OCI-LY3 (cell line): ENCODE measurements around the gene CDC42BPA.

ENCODE experiments used
- H2AFZ ChIP-seq: fragments of 200-600, 300-600 bp; shearing (Covaris generic); 2 replicates; pipeline ENCODE4 v1.6.0; 2014; ENCODE audit warnings: antibody characterized with exemption, low read depth, low read length
- H3K27ac ChIP-seq: fragments of 200-600, 300-600 bp; sonication (generic); 2 replicates; pipeline ENCODE4 v1.5.1; 2014; ENCODE audit warnings: mild to moderate bottlenecking, low read length, moderate library complexity, mixed read lengths
- H3K27me3 ChIP-seq: fragments of 200-600, 300-600 bp; sonication (generic); 2 replicates; pipeline ENCODE4 v1.6.1; 2014; ENCODE audit warnings: low read depth, low read length, mixed read lengths
- H3K36me3 ChIP-seq: fragments of 200-600, 300-600 bp; sonication (generic); replicated peaks from 2 replicates; pipeline ENCODE3; 2014; ENCODE audit warnings: low read depth, low read length, mixed read lengths
- H3K4me1 ChIP-seq: fragments of 300-600, 200-600 bp; sonication (generic); 2 replicates; pipeline ENCODE4 v1.6.1; 2014; ENCODE audit warnings: low read length, mixed read lengths
- H3K4me2 ChIP-seq: fragments of 200-600, 300-600 bp; sonication (generic); 2 replicates; pipeline ENCODE4 v1.6.1; 2014; ENCODE audit warnings: low read length, mixed read lengths
- H3K4me3 ChIP-seq: fragments of 300-600, 200-600 bp; sonication (generic); 2 replicates; pipeline ENCODE4 v1.5.1; 2014; ENCODE audit warnings: antibody characterized with exemption, mild to moderate bottlenecking, low read length, moderate library complexity
- H3K79me2 ChIP-seq: fragments of 300-600, 200-600 bp; shearing (Covaris generic); 2 replicates; pipeline ENCODE4 v1.6.1; 2014; ENCODE audit warnings: mild to moderate bottlenecking, low read length, mixed read lengths
- H3K9ac ChIP-seq: fragments of 300-600, 200-600 bp; shearing (Covaris generic); 2 replicates; pipeline ENCODE4 v1.6.0; 2014; ENCODE audit warnings: mild to moderate bottlenecking, low read length, moderate library complexity
- H3K9me3 ChIP-seq: fragments of 200-600, 300-600 bp; shearing (Covaris generic); 2 replicates; pipeline ENCODE4 v1.6.1; 2014; ENCODE audit warnings: low read length, mixed read lengths; ENCODE audit not compliant: insufficient read depth
- H4K20me1 ChIP-seq: fragments of 200-600, 300-600 bp; sonication (generic); 2 replicates; pipeline ENCODE4 v1.6.1; 2016; ENCODE audit warnings: low read length, mixed read lengths; ENCODE audit not compliant: insufficient read depth
- EZH2phosphoT487 ChIP-seq: fragments of 200-600 bp; shearing (Covaris generic); IDR thresholded peaks from 2 replicates; pipeline ENCODE4 v1.6.1; 2018; ENCODE audit warnings: antibody characterized with exemption, mixed run types, low read depth
- TF ChIP-seq, protein P1 (sequence below): fragments of 200-600, 300-600 bp; sonication (generic); IDR thresholded peaks from 2 replicates; pipeline ENCODE4 v1.5.1; 2014; ENCODE audit warnings: antibody characterized with exemption, low read length, low read depth

Gene CDC42BPA

DNA sequence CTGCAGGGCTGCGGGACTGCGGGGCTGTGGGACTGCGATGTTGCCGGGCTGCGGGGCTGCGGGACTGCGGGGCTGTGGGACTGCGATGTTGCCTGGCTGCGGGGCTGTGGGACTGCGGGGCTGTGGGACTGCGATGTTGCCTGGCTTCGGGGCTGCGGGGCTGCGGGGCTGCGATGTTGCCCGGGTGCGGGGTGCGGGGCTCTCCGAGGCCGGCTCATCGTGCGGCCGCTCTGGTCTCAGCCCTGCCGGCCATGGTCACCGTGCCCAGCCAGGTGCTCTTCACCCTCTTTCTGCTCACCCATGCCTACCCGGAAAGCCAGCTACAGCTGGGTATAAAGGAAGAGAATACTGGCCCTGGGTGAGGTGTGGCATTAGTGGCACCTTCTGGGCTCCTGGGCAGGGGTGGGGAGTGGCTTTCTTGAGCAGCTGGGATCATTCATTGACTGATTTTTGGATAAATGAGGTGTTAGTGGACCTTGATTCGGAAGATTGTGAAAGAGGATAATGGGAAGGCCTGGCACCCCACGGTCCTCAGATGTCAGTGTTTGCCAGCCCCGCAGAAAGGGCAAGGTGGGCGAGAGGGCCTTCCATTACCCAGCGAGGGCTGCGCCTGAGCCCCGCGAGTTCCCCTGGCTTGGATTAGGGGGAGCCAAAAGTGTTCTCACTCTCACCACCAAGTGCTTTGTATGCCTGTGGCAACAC is 341.9 kb downstream of the CDC42BPA start:
- H3K9ac ChIP-seq: no peak overlapping the region
- no peak for TF ChIP-seq EZH2phosphoT487
- TF ChIP-seq, protein P1, sequence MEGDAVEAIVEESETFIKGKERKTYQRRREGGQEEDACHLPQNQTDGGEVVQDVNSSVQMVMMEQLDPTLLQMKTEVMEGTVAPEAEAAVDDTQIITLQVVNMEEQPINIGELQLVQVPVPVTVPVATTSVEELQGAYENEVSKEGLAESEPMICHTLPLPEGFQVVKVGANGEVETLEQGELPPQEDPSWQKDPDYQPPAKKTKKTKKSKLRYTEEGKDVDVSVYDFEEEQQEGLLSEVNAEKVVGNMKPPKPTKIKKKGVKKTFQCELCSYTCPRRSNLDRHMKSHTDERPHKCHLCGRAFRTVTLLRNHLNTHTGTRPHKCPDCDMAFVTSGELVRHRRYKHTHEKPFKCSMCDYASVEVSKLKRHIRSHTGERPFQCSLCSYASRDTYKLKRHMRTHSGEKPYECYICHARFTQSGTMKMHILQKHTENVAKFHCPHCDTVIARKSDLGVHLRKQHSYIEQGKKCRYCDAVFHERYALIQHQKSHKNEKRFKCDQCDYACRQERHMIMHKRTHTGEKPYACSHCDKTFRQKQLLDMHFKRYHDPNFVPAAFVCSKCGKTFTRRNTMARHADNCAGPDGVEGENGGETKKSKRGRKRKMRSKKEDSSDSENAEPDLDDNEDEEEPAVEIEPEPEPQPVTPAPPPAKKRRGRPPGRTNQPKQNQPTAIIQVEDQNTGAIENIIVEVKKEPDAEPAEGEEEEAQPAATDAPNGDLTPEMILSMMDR: no peak
- no peak overlapping the region for H3K27ac ChIP-seq
- H4K20me1 ChIP-seq: 0 out of 2 replicates have a peak, but pooled peaks cover 3% of the 10 kb centered on the region
- no peak overlapping the region for H2AFZ ChIP-seq
- no peaks in the 10 kb centered on the region for H3K27me3 ChIP-seq
- H3K9me3 ChIP-seq: no peaks in the 10 kb centered on the region
- peaks cover 5% of the 10 kb centered on the region for H3K79me2 ChIP-seq
- H3K4me3 ChIP-seq: no peak overlapping the region
- H3K4me2 ChIP-seq: no peak overlapping the region
- no peaks in the 10 kb centered on the region for H3K4me1 ChIP-seq
- peaks cover 12% of the 10 kb centered on the region for H3K36me3 ChIP-seq

DNA sequence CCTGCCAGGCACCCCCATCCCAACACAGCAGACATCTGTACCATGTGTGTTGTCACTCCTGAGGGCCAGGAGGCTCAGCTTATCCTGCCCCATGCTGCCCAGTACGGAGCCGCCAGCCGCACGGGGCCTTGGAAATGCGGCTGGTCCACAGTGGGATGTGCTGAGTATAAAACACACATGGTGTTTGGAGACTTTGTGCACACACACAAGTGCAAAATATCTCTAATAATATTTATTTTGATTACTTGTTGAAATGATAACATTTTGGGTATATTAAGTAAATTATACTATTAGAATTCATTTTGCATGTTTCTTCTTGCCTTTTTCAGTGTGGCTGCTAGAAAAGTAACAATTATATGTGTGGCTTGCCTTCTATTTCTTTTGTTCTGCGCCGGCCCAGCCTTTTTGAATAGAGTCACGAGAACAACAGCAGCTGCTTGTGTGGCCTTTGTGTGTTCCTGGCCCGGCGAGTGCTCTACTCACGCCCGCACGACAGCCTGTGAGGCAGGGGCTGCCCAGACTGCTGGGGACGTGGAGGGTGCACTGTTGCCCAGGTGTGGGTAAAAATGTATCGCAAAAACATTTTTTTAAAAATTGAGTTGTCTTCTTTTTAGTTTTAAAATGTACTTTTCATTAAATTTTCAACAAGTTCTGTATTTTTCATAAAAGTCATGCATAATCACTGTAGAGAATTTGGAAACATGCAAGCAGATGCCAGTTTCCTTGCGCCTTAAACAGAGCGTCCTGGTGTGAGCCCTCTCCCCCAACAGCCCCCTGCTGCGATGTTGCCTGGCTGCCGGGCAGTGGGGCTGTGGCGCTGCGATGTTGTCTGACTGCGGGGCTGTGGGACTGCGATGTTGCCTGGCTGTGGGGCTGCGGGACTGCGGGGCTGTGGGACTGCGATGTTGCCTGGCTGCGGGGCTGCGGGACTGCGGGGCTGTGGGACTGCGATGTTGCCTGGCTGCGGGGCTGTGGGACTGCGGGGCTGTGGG is 342.7 kb downstream of the CDC42BPA start:
- Histone ChIP-seq H2AFZ (no peak overlapping the region), H3K9ac (no peak overlapping the region), H3K27me3 (no peaks in the 10 kb centered on the region), H3K4me3 (no peak overlapping the region), H4K20me1 (0 out of 2 replicates have a peak, but pooled peaks cover 3% of the 10 kb centered on the region), H3K9me3 (no peaks in the 10 kb centered on the region), H3K4me2 (no peak overlapping the region), H3K4me1 (no peaks in the 10 kb centered on the region), H3K79me2 (peaks cover 5% of the 10 kb centered on the region), H3K36me3 (peaks cover 14% of the 10 kb centered on the region), H3K27ac (no peak overlapping the region)
- TF ChIP-seq, protein P1: no peak
- TF ChIP-seq EZH2phosphoT487: no peak

DNA sequence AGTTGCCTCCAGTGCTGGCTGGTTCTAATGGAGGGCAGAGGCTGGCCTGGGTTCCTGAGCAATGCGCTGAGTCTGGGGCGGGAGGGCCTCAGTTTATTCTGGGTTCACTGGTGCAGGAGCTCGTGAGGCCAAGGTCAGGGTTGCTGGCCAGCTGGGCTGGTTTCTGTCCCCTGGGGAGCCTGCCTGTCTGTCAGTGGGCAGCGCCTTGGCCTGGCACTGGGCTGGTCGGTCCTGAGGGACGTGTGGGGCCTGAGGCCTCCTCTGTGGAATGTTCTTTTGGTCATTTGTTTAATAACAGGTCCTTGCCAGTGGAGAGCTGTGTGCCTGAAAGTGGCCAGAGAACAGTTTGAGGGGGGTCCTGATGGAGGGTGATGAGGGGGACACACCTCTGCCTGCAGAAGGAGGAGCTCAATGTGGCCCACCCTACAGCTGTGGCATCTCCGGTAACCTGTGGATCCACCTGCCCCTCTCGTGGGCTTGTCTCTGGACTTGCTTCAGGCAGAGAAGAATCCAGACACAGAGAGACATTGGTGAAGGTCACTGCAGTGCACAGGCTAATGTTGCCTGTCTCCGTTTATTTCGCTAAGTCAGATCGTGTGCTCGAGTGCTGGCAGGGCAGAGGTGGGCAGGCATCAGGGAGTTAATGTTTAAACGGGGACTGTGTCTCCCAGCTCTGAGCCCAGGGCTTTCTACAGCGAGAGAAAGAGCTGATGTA is 343.6 kb downstream of the CDC42BPA start:
- TF ChIP-seq, protein P1: no peak
- no peak for TF ChIP-seq EZH2phosphoT487
- Histone ChIP-seq H3K79me2 (peaks cover 5% of the 10 kb centered on the region), H2AFZ (no peak overlapping the region), H3K4me1 (no peaks in the 10 kb centered on the region), H3K27ac (no peak overlapping the region), H3K4me3 (no peak overlapping the region), H3K27me3 (no peaks in the 10 kb centered on the region), H3K36me3 (peaks cover 18% of the 10 kb centered on the region), H3K4me2 (no peak overlapping the region), H4K20me1 (0 out of 2 replicates have a peak, but pooled peaks cover 3% of the 10 kb centered on the region), H3K9ac (no peak overlapping the region), H3K9me3 (no peaks in the 10 kb centered on the region)
